ENCODE results near the gene PRAC1. TPM values are rescaled to one million over a fixed set of nuclear protein-coding genes. Genes with fewer than 3 reads are reported as not detected.

Gene PRAC1
- total and polyA plus RNA-seq, 2 of the 8 experiments (the other 6 are each of a cell fraction or from before 2014, with no cell fraction given): not detected

DNA sequence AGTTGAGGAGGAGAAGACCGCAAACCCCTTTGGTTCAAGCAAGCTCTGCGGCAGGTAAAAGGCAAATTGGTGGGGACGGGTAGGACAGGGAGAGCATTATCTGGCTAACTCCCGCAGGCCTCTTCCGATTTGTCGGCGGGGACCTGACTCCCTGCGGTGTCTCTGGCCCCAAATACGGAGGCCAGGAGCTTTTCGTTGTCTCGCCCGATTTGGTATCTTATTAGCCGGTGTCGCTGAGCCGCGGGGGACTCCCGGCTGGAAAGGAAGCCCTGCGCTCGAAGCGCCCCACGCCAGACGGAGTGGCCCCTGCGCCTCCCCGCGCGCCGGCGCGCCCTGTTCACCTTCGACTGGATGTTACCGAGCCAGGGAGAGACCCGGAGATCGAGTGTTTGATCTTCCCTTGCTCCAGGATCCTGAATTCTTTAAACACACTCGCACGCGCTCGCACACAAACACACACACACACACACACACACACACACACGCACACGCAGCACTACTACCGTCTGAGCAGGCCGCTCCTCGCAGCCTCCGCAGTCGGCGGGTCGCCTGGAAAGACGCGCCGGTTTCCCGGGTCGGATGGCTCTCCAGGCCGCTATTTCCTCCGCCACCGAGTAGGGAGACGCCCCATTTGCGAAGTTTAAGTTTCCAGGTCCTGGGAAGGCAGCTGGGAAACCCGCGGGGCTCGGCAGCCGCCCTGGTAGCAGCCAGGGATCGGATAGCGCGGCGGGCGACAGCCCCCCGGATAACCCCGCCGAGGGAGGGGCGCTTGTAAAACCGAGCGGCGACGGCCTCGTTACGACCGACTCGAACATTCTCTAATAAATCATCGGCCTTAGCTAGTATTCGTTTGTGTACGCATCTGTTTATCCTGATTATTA is 3.3 kb downstream of the PRAC1 start (continued):
- no peak for TF ChIP-seq TAF1 (IDR thresholded peaks at IDR 0.05; ENCODE audit: low read depth, low read length)
- TF ChIP-seq CREB1 (IDR thresholded peaks at IDR 0.05): no peak
